Smooth muscle cell of the brain vasculature (primary cell): ENCODE measurements around the gene PADI6.
"Not testable (repeated sequence)": the region's sequence is repeated elsewhere in the genome, so short reads cannot be mapped to it uniquely, and the experiment has no call there.

ENCODE experiments used
- DNase-seq: peaks from one replicate; pipeline ENCODE4 v3.0.0-alpha.2; 2012; ENCODE audit warnings: low read depth, low spot score

The PADI6 gene

GRCh38 chr1:17404034-17404684, 32.2 kb downstream of the PADI6 start:
- DNase-seq, result no peak

- DNase-seq, result no peak
Measured at GRCh38 chr1:17404820-17405219, 32.8 kb downstream of the PADI6 start.

- peak; percentile 12 for DNase-seq
Measured at GRCh38 chr1:17405898-17406759, 34.1 kb downstream of the PADI6 start.

GRCh38 chr1:17406760-17407475, 34.9 kb downstream of the PADI6 start:
- DNase-seq, result not testable (repeated sequence)

- DNase-seq, result not testable (repeated sequence)
Measured at GRCh38 chr1:17407786-17408514, 36.0 kb downstream of the PADI6 start.

GRCh38 chr1:17409391-17409811, 37.4 kb downstream of the PADI6 start:
- no peak for DNase-seq

- no peak for DNase-seq
Measured at GRCh38 chr1:17412093-17412870, 40.3 kb downstream of the PADI6 start.

GRCh38 chr1:17414022-17414421, 42.0 kb downstream of the PADI6 start:
- no peak for DNase-seq

GRCh38 chr1:17416389-17416788, 44.4 kb downstream of the PADI6 start:
- no peak for DNase-seq

GRCh38 chr1:17419626-17420328, 47.8 kb downstream of the PADI6 start:
- no peak for DNase-seq

GRCh38 chr1:17420391-17420918, 48.5 kb downstream of the PADI6 start:
- DNase-seq, result no peak

- no peak for DNase-seq
Measured at GRCh38 chr1:17422461-17422860, 50.5 kb downstream of the PADI6 start.

GRCh38 chr1:17423781-17424245, 51.8 kb downstream of the PADI6 start:
- no peak for DNase-seq

- no peak for DNase-seq
Measured at GRCh38 chr1:17425806-17426600, 54.0 kb downstream of the PADI6 start.

GRCh38 chr1:17427696-17428660, 56.0 kb downstream of the PADI6 start:
- no peak for DNase-seq

GRCh38 chr1:17429183-17429582, 57.2 kb downstream of the PADI6 start:
- DNase-seq, result no peak

GRCh38 chr1:17432412-17432811, 60.4 kb downstream of the PADI6 start:
- DNase-seq, result no peak

- no peak for DNase-seq
Measured at GRCh38 chr1:17433261-17433660, 61.3 kb downstream of the PADI6 start.
